Ovary (tissue), 9 donors: ENCODE measurements around the gene SMURF1. TPM values are rescaled to one million over a fixed set of nuclear protein-coding genes. Genes with fewer than 3 reads are reported as not detected.
A peak's percentile ranks its signal among the peaks of the same experiment; 100 is the strongest.

ENCODE experiments used
- DNase-seq, 5 donors: peaks; one replicate each; pipeline ENCODE4 v3.0.0-alpha.2; 2019 to 2020
- H3K27ac ChIP-seq, 2 donors: fragments of 200-600 bp; one replicate each; pipeline versions ENCODE4 v1.5.1 to v1.8.0; 2019 to 2022
- H3K27me3 ChIP-seq: fragments of 200-600 bp; one replicate; pipeline ENCODE4 v1.8.0; 2022
- H3K36me3 ChIP-seq: fragments of 200-600 bp; sonication (generic); one replicate; pipeline ENCODE4 v1.5.1; 2019
- H3K4me1 ChIP-seq: one replicate; pipeline ENCODE4 v1.8.1; 2013; ENCODE audit warnings: mild to moderate bottlenecking, moderate library complexity; ENCODE audit not compliant: insufficient read depth
- H3K4me3 ChIP-seq: fragments of 200-600 bp; sonication (generic); one replicate; pipeline ENCODE4 v1.5.1; 2017
- H3K9me3 ChIP-seq, 2 donors: fragments of 200-600 bp in 1 of 2; sonication (generic) in 1 of 2; one replicate each; pipeline versions ENCODE4 v1.5.1 to v1.8.1; 2013 to 2019; ENCODE audit warnings: mild to moderate bottlenecking in 1 of 2, moderate library complexity in 1 of 2
- CTCF ChIP-seq, 3 donors: fragments of 450-650 bp in 2 of 3; fragments of 200-600 bp in 1 of 3; IDR thresholded peaks; one replicate each; pipeline versions ENCODE4 v1.5.1 to v1.8.0; 2016 to 2022; ENCODE audit warnings: antibody characterized with exemption in 3 of 3, mild to moderate bottlenecking in 1 of 3
- EP300 ChIP-seq: sonication (generic); formaldehyde crosslinking; IDR thresholded peaks from one replicate; pipeline ENCODE4 v1.6.1; 2017; ENCODE audit warnings: antibody characterized with exemption
- POLR2A ChIP-seq: fragments of 450-650 bp; IDR thresholded peaks from one replicate; pipeline ENCODE4 v1.6.1; 2017; ENCODE audit warnings: antibody characterized with exemption, mild to moderate bottlenecking, moderate library complexity
- WGBS, 3 donors: extraction: QIAGEN DNeasy Blood & Tissue Kit in 1 of 3; methylation state at CpG; one replicate each; pipeline versions ENCODE4 v1.1.5 to v1.1.7; 2013 to 2017; 5-methylcytosine and 5-hydroxymethylcytosine counted together
- intact Hi-C, 4 donors: fragments of 100-400 bp; cut with DNase I; formaldehyde crosslinking; loops; one replicate each; pipeline versions ENCODE4 v1.11.0 to v1.15.1; 2022 to 2023
- polyA plus RNA-seq, 2 donors: library from polyadenylated mRNA; stranded (reverse); fragments of 200-250 nt in 1 of 2; fragments of 350-450 nt in 1 of 2; fragmentation: Illumina TruSeq in 1 of 2; extraction: RNeasy Lipid Tissue Mini Kit (QIAGEN cat#74804) in 1 of 2; gene quantifications; one replicate each; pipeline ENCODE4 v1.2.3, GENCODE V29; 2013 to 2014
- total RNA-seq, 7 donors: library from RNA; depleted of rRNA in 2 of 7; stranded (reverse); fragments of >200 nt in 2 of 7; fragmentation: NEBNext Ultra II Directional in 3 of 7; extraction: Animal tissue kit (Norgen Biotek cat#: 25700) in 3 of 7; gene quantifications; one replicate each; pipeline versions ENCODE4 v1.1.0 to v1.2.4, GENCODE V29; 2016 to 2023
- donor health status: DM: no; HTN: no; CAD: no; lungs with moderate emphysema.
- donor health status: DM: no; HTN: no; CAD: no.
- donor health status: Bipolar disorder and iron deficiency.
- donor health status: DM: yes; HTN: yes; CAD: no.
- donor health status: DM: no; HTN: no; CAD: no.
- donor health status: DM: yes; HTN: yes; CAD: no.

The SMURF1 gene
- total and polyA plus RNA-seq, 9 donors = 15.1 to 40.3 (median 27.2) TPM

- Histone ChIP-seq H3K36me3 (no peaks in the 10 kb centered on the region), H3K4me3 (no peak overlapping the region), H3K27me3 (no peaks in the 10 kb centered on the region), H3K9me3 (peaks cover 0 to 5% of the 10 kb centered on the region in 2 donors), H3K4me1 (no peaks in the 10 kb centered on the region), H3K27ac (no peak overlapping the region)
- WGBS, 3 donors = 78 to 91% (median 83%) methylated on average over 15 of the region's 15 CpGs
- TF ChIP-seq POLR2A (no peak), EP300 (no peak), CTCF (IDR thresholded peaks at IDR 0.05) (no peak)
- DNase-seq = no peak
- intact Hi-C loops = no loop called here
Observed at GRCh38 chr7:99032928-99033327, 111.0 kb downstream of the SMURF1 start.

- H3K4me1 ChIP-seq = no peaks in the 10 kb centered on the region
- H3K4me3 ChIP-seq = no peak overlapping the region
- 89 to 92% (median 92%) methylated on average over 7 of the region's 7 CpGs for WGBS, 3 donors
- no peaks in the 10 kb centered on the region for H3K27me3 ChIP-seq
- DNase-seq = peak in 1 of 5 donors; percentile 26
- H3K27ac ChIP-seq = no peak overlapping the region
- TF ChIP-seq EP300 (no peak), POLR2A (no peak), CTCF (IDR thresholded peaks at IDR 0.05) (no peak)
- H3K9me3 ChIP-seq = peaks cover 0 to 5% of the 10 kb centered on the region in 2 donors
- H3K36me3 ChIP-seq = no peaks in the 10 kb centered on the region
- intact Hi-C loops = loop anchor here in 1 of 4 donors (2.0 kb wide), 1 partner anchor 75 kb away; no protein-coding TSS in a partner anchor
Observed at GRCh38 chr7:99031496-99031895, 112.4 kb downstream of the SMURF1 start.

DNA sequence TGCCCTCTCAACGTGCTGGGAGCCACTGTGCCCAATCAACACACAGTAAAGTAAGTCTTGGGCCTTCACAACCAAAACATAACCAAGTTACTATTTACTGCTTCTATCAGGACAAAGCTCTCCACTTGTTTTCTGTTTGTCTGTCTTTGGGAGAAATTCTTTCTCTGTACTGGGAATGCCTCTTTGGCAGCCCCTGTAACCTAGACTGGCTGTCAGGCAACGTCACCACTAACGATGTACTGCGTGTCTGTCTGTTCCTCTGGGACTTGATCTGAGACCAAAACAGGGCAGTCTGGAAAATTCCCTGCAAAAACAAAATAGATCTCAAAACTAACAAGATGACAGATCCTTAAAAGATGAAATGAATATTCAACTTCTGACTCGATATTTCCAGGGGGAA, 113.0 kb downstream of the SMURF1 start:
- H3K27ac ChIP-seq = no peak overlapping the region
- no peaks in the 10 kb centered on the region for H3K4me1 ChIP-seq
- peak in 1 of 5 donors; percentile 19 for DNase-seq
- H3K9me3 ChIP-seq = peaks cover 0 to 5% of the 10 kb centered on the region in 2 donors
- 65 to 73% (median 70%) methylated on average over 5 of the region's 5 CpGs for WGBS, 3 donors
- intact Hi-C loops = loop anchor here in 1 of 4 donors (2.0 kb wide), 1 partner anchor 76 kb away; no protein-coding TSS in a partner anchor
- H3K27me3 ChIP-seq = no peaks in the 10 kb centered on the region
- TF ChIP-seq CTCF (IDR thresholded peaks at IDR 0.05) (no peak), POLR2A (no peak), EP300 (no peak)
- no peaks in the 10 kb centered on the region for H3K36me3 ChIP-seq
- no peak overlapping the region for H3K4me3 ChIP-seq

DNA sequence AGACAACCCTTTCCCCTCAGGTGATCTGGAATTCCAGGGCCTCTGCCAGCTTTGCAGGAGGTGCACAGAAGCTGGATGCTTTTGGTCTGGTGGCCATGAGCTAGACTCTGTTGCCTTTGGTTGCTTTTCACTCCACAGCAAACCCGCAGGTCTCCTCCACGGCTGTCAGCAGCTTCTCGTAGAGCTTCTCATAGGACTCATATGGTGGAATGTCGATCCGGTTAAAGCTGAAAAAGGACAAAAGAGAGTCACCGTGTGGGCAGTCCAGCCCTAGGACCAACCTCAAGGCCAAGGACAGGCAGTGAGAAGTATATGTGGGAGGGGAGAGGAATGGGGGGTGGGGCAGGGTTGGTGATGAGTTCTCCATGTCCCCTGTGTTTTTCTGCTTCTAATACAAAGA, 113.5 kb downstream of the SMURF1 start:
- TF ChIP-seq POLR2A (no peak), EP300 (no peak), CTCF (IDR thresholded peaks at IDR 0.05) (no peak)
- WGBS, 3 donors = 87 to 93% (median 91%) methylated on average over 6 of the region's 6 CpGs
- no peak overlapping the region for H3K4me3 ChIP-seq
- H3K27ac ChIP-seq = no peak overlapping the region
- no peaks in the 10 kb centered on the region for H3K27me3 ChIP-seq
- intact Hi-C loops = loop anchor here in 1 of 4 donors (2.0 kb wide), 1 partner anchor 76 kb away; no protein-coding TSS in a partner anchor
- no peaks in the 10 kb centered on the region for H3K4me1 ChIP-seq
- H3K9me3 ChIP-seq = peaks cover 0 to 5% of the 10 kb centered on the region in 2 donors
- no peaks in the 10 kb centered on the region for H3K36me3 ChIP-seq
- peak in 1 of 5 donors; percentile 19 for DNase-seq
